DND-41 (cell line): ENCODE measurements around the gene LAD1.

Source experiments
- ATAC-seq: fragments of 200-7000 bp; cut with Tn5 transposase; 3 replicates; pipeline ENCODE4 v1.9.1; 2021; ENCODE audit warnings: low read depth; ENCODE audit not compliant: insufficient read depth
- DNase-seq: peaks from one replicate; pipeline ENCODE4 v3.0.0-alpha.2; 2020
- H2AFZ ChIP-seq: 2 replicates; pipeline ENCODE4 v1.6.0; 2012; ENCODE audit warnings: low read depth, low read length
- H3K27ac ChIP-seq: 2 replicates; pipeline ENCODE4 v1.5.1; 2012; ENCODE audit warnings: low read length, inconsistent platforms
- H3K27me3 ChIP-seq: fragments of 200-600 bp; sonication (generic); 2 replicates; pipeline ENCODE4 v1.6.0; 2012; ENCODE audit warnings: low read length, mild to moderate bottlenecking, inconsistent platforms; ENCODE audit not compliant: insufficient read depth, poor library complexity
- H3K36me3 ChIP-seq: 2 replicates; pipeline ENCODE4 v1.5.1; 2012; ENCODE audit warnings: low read length, inconsistent platforms; ENCODE audit not compliant: insufficient read depth
- H3K4me1 ChIP-seq: 2 replicates; pipeline ENCODE4 v1.5.1; 2012; ENCODE audit warnings: mild to moderate bottlenecking, low read length; ENCODE audit not compliant: insufficient read depth
- H3K4me2 ChIP-seq: 2 replicates; pipeline ENCODE4 v1.6.0; 2012; ENCODE audit warnings: mild to moderate bottlenecking, moderate library complexity, low read length, inconsistent platforms; ENCODE audit not compliant: insufficient read depth
- H3K4me3 ChIP-seq, 2 experiments: fragments of 200-600 bp in 1 of 2; shearing (Covaris generic) in 1 of 2; 2 replicates each; pipeline ENCODE4 v1.5.1; 2012 to 2016; ENCODE audit warnings: inconsistent platforms in 2 of 2, low read length in 2 of 2, mild to moderate bottlenecking in 2 of 2, low read depth in 1 of 2, moderate library complexity in 1 of 2
- H3K79me2 ChIP-seq: 2 replicates; pipeline ENCODE4 v1.6.0; 2012; ENCODE audit warnings: low read length, inconsistent platforms; ENCODE audit not compliant: insufficient read depth
- H3K9ac ChIP-seq: 2 replicates; pipeline ENCODE4 v1.6.0; 2012; ENCODE audit warnings: low read depth, mild to moderate bottlenecking, inconsistent platforms, low read length, moderate library complexity
- H3K9me3 ChIP-seq: 2 replicates; pipeline ENCODE4 v1.5.1; 2012; ENCODE audit warnings: low read length, moderate library complexity, mild to moderate bottlenecking, inconsistent platforms; ENCODE audit not compliant: insufficient read depth, severe bottlenecking
- H4K20me1 ChIP-seq: 2 replicates; pipeline ENCODE4 v1.6.0; 2012; ENCODE audit warnings: low read length; ENCODE audit not compliant: insufficient read depth
- CTCF ChIP-seq: IDR thresholded peaks from 2 replicates; pipeline ENCODE4 v1.5.1; 2012; ENCODE audit warnings: borderline replicate concordance, low read length, moderate library complexity, mild to moderate bottlenecking; ENCODE audit not compliant: poor library complexity, severe bottlenecking; ENCODE audit errors: extremely low read depth
- EZH2 ChIP-seq: IDR thresholded peaks from 3 replicates; pipeline ENCODE4 v1.6.1; 2012; ENCODE audit warnings: borderline replicate concordance, low read depth, mild to moderate bottlenecking, moderate library complexity, low read length, inconsistent platforms; ENCODE audit not compliant: severe bottlenecking

Gene LAD1

GRCh38 chr1:201400852-201401230 is 1.7 kb upstream of the LAD1 start:
- Histone ChIP-seq H3K4me1 (no peaks in the 10 kb centered on the region), H3K79me2 (no peaks in the 10 kb centered on the region), H3K27me3 (peaks cover 22% of the 10 kb centered on the region), H3K9me3 (no peaks in the 10 kb centered on the region), H3K4me2 (no peak overlapping the region), H4K20me1 (no peaks in the 10 kb centered on the region; the same call in 1 of the 2 replicates), H2AFZ (no peak overlapping the region), H3K27ac (no peak overlapping the region), H3K4me3 (no peak overlapping the region), H3K36me3 (no peaks in the 10 kb centered on the region), H3K9ac (no peak overlapping the region)
- no peak for DNase-seq
- ATAC-seq: no peak
- no peak for TF ChIP-seq EZH2
- TF ChIP-seq CTCF: no peak

- H3K36me3 ChIP-seq: no peaks in the 10 kb centered on the region
- no peaks in the 10 kb centered on the region for H3K4me1 ChIP-seq
- H3K79me2 ChIP-seq: no peaks in the 10 kb centered on the region
- no peak overlapping the region for H3K9ac ChIP-seq
- no peak for ATAC-seq
- H3K4me2 ChIP-seq: no peak overlapping the region
- H2AFZ ChIP-seq: no peak overlapping the region
- no peak overlapping the region for H3K4me3 ChIP-seq
- no peak for DNase-seq
- no peaks in the 10 kb centered on the region; the same call in 1 of the 2 replicates for H4K20me1 ChIP-seq
- H3K27me3 ChIP-seq: peaks cover 22% of the 10 kb centered on the region
- no peak for TF ChIP-seq CTCF
- TF ChIP-seq EZH2: no peak
- no peak overlapping the region for H3K27ac ChIP-seq
- H3K9me3 ChIP-seq: no peaks in the 10 kb centered on the region
Measured at GRCh38 chr1:201400212-201400851, 1.2 kb upstream of the LAD1 start.

GRCh38 chr1:201399352-201400126 is 415 bp upstream of the LAD1 start:
- H3K9ac ChIP-seq: no peak overlapping the region
- no peaks in the 10 kb centered on the region for H3K4me1 ChIP-seq
- no peak for TF ChIP-seq EZH2
- no peak for TF ChIP-seq CTCF
- no peaks in the 10 kb centered on the region for H3K9me3 ChIP-seq
- no peak overlapping the region for H2AFZ ChIP-seq
- H3K4me2 ChIP-seq: no peak overlapping the region
- H4K20me1 ChIP-seq: no peaks in the 10 kb centered on the region; the same call in 1 of the 2 replicates
- DNase-seq (no peak), ATAC-seq (no peak)
- no peaks in the 10 kb centered on the region for H3K79me2 ChIP-seq
- H3K27ac ChIP-seq: no peak overlapping the region
- H3K36me3 ChIP-seq: no peaks in the 10 kb centered on the region
- H3K4me3 ChIP-seq: no peak overlapping the region
- H3K27me3 ChIP-seq: peaks cover 23% of the 10 kb centered on the region
